Brain microvascular endothelial cell (primary cell): ENCODE data around the gene BACH2.

Experiments used
- DNase-seq: peaks from one replicate; pipeline ENCODE4 v3.0.0-alpha.2; 2020
- H3K27ac ChIP-seq: fragments of 250-450 bp; sonication (Bioruptor Pico); 2 replicates; pipeline ENCODE4 v1.5.1; 2020; ENCODE audit warnings: mild to moderate bottlenecking, moderate library complexity
- H3K27me3 ChIP-seq: fragments of 250-450 bp; sonication (Bioruptor Pico); replicated peaks from 2 replicates; pipeline ENCODE4 v1.5.1; 2020; ENCODE audit warnings: mild to moderate bottlenecking
- H3K36me3 ChIP-seq: fragments of 250-450 bp; sonication (Bioruptor Pico); replicated peaks from 2 replicates; pipeline ENCODE4 v1.5.1; 2020; ENCODE audit warnings: mild to moderate bottlenecking
- H3K4me3 ChIP-seq: 2 replicates; pipeline ENCODE4 v1.5.1; 2011; ENCODE audit warnings: low read depth, mild to moderate bottlenecking, control low read depth, low read length, moderate library complexity
- in situ Hi-C: cut with HindIII; loops from 2 replicates; pipeline ENCODE4 v1.10.0; 2017; ENCODE audit warnings: low sequenced_read_pairs, low pct_ligation_motif_present
- TF ChIP-seq, protein P1 (sequence below): IDR thresholded peaks from 2 replicates; pipeline ENCODE4 v1.5.1; 2011; ENCODE audit warnings: low read depth, mild to moderate bottlenecking, moderate library complexity, low read length, control low read depth, inconsistent platforms; ENCODE audit errors: missing control alignments

Gene BACH2

DNA sequence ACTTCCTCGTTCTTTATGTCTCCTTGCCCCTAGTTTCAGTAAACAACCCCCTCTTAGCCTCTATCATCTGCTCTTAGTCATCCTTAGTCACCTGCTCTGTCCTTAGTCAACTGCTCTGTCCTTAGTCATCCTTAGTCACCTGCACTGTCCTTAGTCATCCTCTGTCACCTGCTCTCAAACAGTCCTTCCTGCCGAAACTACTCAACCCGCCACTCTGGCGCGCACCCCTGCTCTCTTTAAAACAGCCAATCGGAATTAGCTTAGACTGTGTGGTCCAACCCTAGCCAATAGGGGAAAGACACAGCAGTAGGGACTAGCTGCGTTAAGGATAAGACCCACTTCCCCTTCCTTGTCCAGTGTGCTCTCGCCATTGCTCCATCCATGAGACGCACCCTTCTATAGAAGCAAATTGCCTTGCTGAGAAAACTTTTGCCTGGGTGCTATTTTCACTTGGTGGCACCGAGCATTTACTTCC, 73.9 kb downstream of the BACH2 start:
- TF ChIP-seq, protein P1, sequence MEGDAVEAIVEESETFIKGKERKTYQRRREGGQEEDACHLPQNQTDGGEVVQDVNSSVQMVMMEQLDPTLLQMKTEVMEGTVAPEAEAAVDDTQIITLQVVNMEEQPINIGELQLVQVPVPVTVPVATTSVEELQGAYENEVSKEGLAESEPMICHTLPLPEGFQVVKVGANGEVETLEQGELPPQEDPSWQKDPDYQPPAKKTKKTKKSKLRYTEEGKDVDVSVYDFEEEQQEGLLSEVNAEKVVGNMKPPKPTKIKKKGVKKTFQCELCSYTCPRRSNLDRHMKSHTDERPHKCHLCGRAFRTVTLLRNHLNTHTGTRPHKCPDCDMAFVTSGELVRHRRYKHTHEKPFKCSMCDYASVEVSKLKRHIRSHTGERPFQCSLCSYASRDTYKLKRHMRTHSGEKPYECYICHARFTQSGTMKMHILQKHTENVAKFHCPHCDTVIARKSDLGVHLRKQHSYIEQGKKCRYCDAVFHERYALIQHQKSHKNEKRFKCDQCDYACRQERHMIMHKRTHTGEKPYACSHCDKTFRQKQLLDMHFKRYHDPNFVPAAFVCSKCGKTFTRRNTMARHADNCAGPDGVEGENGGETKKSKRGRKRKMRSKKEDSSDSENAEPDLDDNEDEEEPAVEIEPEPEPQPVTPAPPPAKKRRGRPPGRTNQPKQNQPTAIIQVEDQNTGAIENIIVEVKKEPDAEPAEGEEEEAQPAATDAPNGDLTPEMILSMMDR: no peak
- in situ Hi-C loops: no loop called here
- no peaks in the 10 kb centered on the region for H3K27me3 ChIP-seq
- H3K27ac ChIP-seq: no peak overlapping the region
- no peaks in the 10 kb centered on the region for H3K36me3 ChIP-seq
- H3K4me3 ChIP-seq: no peak overlapping the region
- DNase-seq: no peak

DNA sequence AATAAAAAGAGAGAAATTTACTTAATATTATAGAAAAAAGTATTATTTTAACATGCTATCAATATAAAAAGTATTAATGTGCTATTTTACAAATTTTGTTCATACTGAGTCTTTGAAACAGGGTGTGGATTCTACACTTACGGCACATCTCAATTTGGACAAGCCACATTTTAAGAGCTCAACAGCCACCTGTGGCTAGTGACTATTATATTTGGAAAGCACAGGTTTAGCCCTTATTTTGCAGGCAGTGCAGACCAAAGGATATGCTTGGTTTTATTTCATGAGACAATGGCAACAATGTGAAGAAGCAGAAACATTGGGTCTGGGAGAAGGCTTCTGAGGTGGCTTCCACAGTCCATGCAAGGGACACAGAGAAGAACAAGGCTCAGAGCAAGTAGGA, 74.6 kb downstream of the BACH2 start:
- in situ Hi-C loops: no loop called here
- Histone ChIP-seq H3K27me3 (no peaks in the 10 kb centered on the region), H3K27ac (no peak overlapping the region), H3K4me3 (no peak overlapping the region), H3K36me3 (no peaks in the 10 kb centered on the region)
- DNase-seq: no peak
- TF ChIP-seq, protein P1: no peak

DNA sequence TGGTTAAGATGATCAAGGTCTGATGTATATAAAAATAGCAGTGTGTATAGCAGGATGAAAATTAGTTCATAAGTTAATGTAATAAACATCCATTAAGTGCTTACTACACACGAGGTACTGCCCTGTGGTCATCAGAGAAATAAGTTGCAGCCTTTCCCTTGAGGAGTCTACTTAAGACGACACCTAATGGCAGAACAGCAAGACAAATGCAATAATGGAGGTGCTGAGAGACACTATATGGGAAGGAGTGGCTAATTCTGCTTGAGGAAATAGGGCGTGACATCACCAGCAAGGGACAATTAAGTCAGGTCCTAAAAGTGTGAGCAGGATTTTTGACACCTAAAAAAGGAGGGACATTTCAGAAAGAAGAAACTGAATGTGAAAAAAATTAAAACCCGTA, 75.2 kb downstream of the BACH2 start:
- Histone ChIP-seq H3K4me3 (no peak overlapping the region), H3K36me3 (no peaks in the 10 kb centered on the region), H3K27ac (no peak overlapping the region), H3K27me3 (no peaks in the 10 kb centered on the region)
- TF ChIP-seq, protein P1: no peak
- DNase-seq: no peak
- in situ Hi-C loops: no loop called here

DNA sequence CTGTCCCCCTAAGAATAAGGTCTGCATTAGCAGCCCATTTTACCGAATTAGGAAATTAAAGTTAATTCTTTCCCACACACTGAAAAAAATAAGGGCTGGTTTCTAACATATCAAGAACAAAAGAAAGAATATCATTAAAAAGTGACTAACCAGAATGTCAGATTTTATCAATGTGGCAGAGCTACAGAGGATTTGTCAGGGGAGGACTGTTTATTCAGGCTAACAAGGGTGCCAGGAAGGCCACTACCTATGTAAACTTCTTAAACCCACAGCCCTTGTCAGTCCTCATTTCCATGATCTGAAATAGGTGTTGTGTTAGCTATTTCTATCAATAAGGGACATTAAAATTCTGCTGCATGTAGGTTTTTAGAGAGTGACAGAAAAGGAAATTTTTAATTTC, 76.4 kb downstream of the BACH2 start:
- no peaks in the 10 kb centered on the region for H3K36me3 ChIP-seq
- no peak overlapping the region for H3K27ac ChIP-seq
- in situ Hi-C loops: no loop called here
- H3K27me3 ChIP-seq: no peaks in the 10 kb centered on the region
- no peak for DNase-seq
- no peak overlapping the region for H3K4me3 ChIP-seq
- TF ChIP-seq, protein P1: no peak

DNA sequence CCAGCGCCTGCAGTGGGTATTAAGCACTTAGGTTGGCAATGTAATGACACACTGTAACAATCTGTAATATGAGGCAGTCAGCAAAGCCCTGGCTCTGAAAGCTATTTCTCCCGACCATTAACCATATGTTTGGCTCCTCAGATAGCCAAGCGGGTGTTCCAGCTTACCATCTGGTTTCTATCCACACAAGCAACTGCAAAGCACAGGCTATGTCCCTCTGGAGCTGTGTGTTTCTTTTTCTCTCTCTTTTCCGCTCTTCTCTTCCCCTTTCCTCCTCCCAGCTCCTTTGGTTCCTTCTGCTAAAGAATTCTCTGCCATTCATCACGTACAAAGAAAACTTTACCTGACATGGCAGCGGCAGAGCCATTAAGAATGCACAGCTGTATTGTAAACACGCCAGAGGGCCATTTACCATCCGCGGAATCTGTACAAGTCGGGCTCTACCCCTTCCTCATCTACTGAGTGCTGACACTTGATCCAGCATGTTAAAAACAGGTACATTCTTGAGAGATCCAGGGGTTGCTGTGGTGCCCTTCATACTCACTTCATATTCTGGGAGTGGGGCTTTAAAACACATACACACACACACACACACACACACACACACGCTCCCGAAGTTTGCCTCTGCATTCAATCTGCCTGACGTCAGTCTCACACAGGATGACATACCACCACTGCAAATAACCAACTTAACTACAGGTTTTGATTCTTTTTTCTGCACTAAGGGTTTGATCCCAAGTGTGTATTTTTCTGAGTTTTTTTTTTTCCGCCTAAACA, 77.2 kb downstream of the BACH2 start:
- Histone ChIP-seq H3K27me3 (no peaks in the 10 kb centered on the region), H3K36me3 (no peaks in the 10 kb centered on the region), H3K27ac (peak overlapping the region; percentile 92), H3K4me3 (peak overlapping the region; percentile 33)
- in situ Hi-C loops: no loop called here
- TF ChIP-seq, protein P1: no peak
- peak; percentile 50 for DNase-seq

DNA sequence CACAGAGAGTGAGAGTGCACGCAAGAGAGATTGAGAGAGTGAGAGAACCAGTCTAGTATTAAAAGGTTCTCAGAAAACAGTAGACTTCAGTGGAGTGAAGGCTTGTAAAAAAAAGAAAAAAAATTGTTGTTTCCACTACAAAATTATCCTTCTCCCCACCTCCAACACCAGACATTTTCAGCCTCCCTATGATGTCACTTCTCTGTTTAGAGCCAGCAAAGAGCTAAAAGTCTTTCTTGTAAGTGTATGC, 77.8 kb downstream of the BACH2 start:
- TF ChIP-seq, protein P1: no peak
- no peak overlapping the region for H3K4me3 ChIP-seq

More for the DNA sequence above, 77.8 kb downstream of the BACH2 start:
- Histone ChIP-seq H3K27me3 (no peaks in the 10 kb centered on the region), H3K27ac (peak overlapping the region; percentile 92), H3K36me3 (no peaks in the 10 kb centered on the region)
- DNase-seq: peak; percentile 22
- in situ Hi-C loops: no loop called here
